ENCODE data around the gene ASIP. TPM values are rescaled to one million over a fixed set of nuclear protein-coding genes. Genes with fewer than 3 reads are reported as not detected.

Gene ASIP
- total RNA-seq, 1 donor from 2014 or later: not detected

DNA sequence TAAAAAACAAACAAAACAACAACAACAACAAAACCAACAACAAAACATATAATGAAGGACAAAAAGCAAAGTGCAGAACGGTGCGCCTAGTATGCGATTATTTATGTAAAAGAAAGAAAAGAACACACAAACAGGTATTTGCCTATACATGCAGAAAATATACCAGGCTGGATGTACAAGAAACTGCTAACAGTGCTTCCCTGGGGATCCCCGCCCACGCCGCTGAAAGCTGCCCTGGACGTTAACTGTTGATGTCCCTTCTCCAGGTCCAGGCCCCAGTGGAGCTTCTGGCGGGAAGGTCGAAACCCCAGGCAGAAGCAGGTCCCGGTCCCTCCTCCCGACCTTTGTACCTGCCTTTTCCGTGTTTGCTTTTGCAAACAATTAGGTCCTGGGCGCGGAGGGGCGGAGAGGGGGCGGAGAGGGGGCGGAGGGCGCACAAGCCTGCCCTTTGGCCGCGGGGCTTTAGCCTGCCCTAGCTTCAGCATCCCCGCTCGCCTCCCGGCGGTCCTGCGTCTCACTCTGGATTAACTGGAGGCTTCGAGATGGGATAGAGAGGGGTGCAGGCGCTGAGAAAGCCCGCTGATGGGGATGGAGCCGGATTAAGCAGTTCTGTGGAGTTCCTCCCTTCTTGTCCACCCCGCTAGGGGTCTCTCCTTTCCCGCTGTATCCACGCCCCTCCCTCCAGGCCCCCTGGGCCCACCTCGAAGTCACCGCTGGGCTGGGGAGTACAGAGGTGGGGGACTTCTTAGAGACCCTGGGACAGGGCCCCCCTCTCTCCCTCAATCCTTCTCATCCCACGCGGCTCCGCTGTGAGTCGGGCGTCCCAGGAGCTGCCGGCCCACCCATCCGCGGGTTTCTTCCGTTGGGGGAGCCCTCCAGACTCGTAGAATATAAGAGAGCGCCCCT is 70.1 kb downstream of the ASIP start:
- H3K4me1 Mint-ChIP-seq: peaks cover 17% of the 10 kb centered on the region
- H3K36me3 ChIP-seq: no peaks in the 10 kb centered on the region
- peak overlapping the region; percentile 91 for H2AFZ ChIP-seq (replicated peaks)
- DNase-seq (ENCODE audit: low spot score): peak; percentile 83
- H3K27me3 ChIP-seq: peaks cover 16% of the 10 kb centered on the region
- peak overlapping the region; percentile 49 for H3K4me3 ChIP-seq
- peaks cover 10% of the 10 kb centered on the region for H3K4me1 ChIP-seq
- H3F3A ChIP-seq (ENCODE audit: low read depth): peaks cover 22% of the 10 kb centered on the region
- peak overlapping the region; percentile 60 for H3K4me3 Mint-ChIP-seq
- no peak for TF ChIP-seq EZH2 (IDR thresholded peaks at IDR 0.05)
- peak; percentile 30 for TF ChIP-seq EZH2phosphoT487 (IDR thresholded peaks at IDR 0.05)
- TF ChIP-seq, protein P1, sequence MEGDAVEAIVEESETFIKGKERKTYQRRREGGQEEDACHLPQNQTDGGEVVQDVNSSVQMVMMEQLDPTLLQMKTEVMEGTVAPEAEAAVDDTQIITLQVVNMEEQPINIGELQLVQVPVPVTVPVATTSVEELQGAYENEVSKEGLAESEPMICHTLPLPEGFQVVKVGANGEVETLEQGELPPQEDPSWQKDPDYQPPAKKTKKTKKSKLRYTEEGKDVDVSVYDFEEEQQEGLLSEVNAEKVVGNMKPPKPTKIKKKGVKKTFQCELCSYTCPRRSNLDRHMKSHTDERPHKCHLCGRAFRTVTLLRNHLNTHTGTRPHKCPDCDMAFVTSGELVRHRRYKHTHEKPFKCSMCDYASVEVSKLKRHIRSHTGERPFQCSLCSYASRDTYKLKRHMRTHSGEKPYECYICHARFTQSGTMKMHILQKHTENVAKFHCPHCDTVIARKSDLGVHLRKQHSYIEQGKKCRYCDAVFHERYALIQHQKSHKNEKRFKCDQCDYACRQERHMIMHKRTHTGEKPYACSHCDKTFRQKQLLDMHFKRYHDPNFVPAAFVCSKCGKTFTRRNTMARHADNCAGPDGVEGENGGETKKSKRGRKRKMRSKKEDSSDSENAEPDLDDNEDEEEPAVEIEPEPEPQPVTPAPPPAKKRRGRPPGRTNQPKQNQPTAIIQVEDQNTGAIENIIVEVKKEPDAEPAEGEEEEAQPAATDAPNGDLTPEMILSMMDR (IDR thresholded peaks at IDR 0.05): peak; percentile 30
- no peak overlapping the region for H3K9ac ChIP-seq
- no peak overlapping the region for H3K27ac Mint-ChIP-seq
- H3K27me3 Mint-ChIP-seq (ENCODE audit: insufficient read depth, low read depth): peaks cover 15% of the 10 kb centered on the region
- no peaks in the 10 kb centered on the region for H3K9me3 Mint-ChIP-seq
- H3K9me3 ChIP-seq (ENCODE audit: low read depth): no peaks in the 10 kb centered on the region
- H3K4me2 ChIP-seq: peak overlapping the region; percentile 80
- H4K20me1 ChIP-seq (ENCODE audit: low read depth): peaks cover 3% of the 10 kb centered on the region
- no peaks in the 10 kb centered on the region for H3K79me2 ChIP-seq (ENCODE audit: low read depth)
- no peaks in the 10 kb centered on the region for H3K36me3 Mint-ChIP-seq
- no peak overlapping the region for H3K27ac ChIP-seq

DNA sequence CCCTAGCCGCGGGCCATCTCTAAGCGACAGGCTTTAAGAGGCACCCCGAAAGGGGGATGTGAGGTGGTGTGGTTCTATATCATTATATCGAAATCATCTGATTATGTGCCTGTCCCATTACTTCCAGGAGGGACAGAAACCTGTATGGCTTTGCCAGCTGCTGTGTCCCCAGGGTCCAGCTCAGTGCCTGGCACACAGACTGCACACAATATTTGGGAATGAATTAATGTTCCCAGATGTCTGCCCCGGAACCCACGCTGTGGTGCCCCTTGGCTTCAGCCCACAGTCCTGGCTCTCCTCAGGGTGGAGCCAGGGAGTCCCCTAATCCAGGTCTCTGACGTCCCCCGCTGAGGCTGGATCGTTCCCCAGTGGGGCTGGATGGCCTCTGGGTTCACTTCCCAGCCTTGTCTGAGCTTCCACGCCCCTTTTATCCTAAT is 70.8 kb downstream of the ASIP start:
- H3K9me3 ChIP-seq (ENCODE audit: low read depth): no peaks in the 10 kb centered on the region
- H3K4me1 Mint-ChIP-seq: peaks cover 17% of the 10 kb centered on the region
- H3K27me3 Mint-ChIP-seq (ENCODE audit: insufficient read depth, low read depth): peaks cover 15% of the 10 kb centered on the region
- H3K36me3 ChIP-seq: no peaks in the 10 kb centered on the region
- peak; percentile 32 for DNase-seq (ENCODE audit: low spot score)
- no peaks in the 10 kb centered on the region for H3K79me2 ChIP-seq (ENCODE audit: low read depth)
- no peaks in the 10 kb centered on the region for H3K9me3 Mint-ChIP-seq
- peak overlapping the region; percentile 91 for H2AFZ ChIP-seq (replicated peaks)
- H3F3A ChIP-seq (ENCODE audit: low read depth): peaks cover 22% of the 10 kb centered on the region
- H3K36me3 Mint-ChIP-seq: no peaks in the 10 kb centered on the region
- peaks cover 16% of the 10 kb centered on the region for H3K27me3 ChIP-seq
- H3K4me3 Mint-ChIP-seq: peak overlapping the region; percentile 72
- no peak overlapping the region for H3K27ac ChIP-seq
- peak overlapping the region; percentile 49 for H3K4me3 ChIP-seq
- no peak overlapping the region for H3K9ac ChIP-seq
- no peak overlapping the region for H3K27ac Mint-ChIP-seq
- H4K20me1 ChIP-seq (ENCODE audit: low read depth): peaks cover 3% of the 10 kb centered on the region
- TF ChIP-seq, protein P1 (IDR thresholded peaks at IDR 0.05): no peak
- TF ChIP-seq EZH2phosphoT487 (IDR thresholded peaks at IDR 0.05): peak; percentile 9
- H3K4me2 ChIP-seq: peak overlapping the region; percentile 80
- peaks cover 10% of the 10 kb centered on the region for H3K4me1 ChIP-seq

DNA sequence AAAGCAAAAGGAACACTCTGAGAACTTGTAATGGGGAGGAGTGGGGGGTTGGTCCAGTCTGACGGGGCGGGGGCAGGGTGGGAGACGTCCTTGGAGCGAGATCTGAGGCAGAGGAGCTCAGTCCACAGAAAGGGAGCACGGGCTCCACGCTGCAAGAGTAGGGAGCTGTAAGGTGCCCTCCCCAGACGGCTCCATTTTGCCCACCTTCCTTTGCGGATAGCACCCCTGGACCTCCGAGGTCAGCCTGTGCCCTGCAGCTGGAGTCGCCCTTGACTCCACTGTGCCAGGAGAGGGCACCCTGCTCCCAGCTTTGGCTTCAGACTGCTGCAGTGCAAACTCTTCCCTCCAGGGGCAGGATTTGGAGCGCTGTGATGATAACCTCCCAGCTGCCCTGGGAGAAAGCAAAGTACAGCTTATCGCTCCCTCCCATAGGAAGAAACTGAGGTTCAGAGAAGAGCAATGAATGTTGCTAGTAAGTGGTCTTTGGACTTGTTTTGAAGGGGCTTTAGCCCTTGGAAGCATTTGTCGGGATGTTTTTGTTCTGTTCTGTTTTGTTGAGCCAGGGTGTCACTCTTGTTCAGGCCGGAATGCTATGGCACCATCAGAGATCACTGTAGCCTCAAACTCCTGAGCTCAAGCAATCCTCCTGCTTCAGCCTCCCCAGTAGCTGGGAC is 71.5 kb downstream of the ASIP start:
- Histone ChIP-seq H3K4me2 (peak overlapping the region; percentile 80), H3K36me3 (no peaks in the 10 kb centered on the region), H3K4me3 (peak overlapping the region; percentile 49), H3K27me3 (peaks cover 16% of the 10 kb centered on the region), H3K79me2 (ENCODE audit: low read depth) (no peaks in the 10 kb centered on the region), H3K4me1 (peaks cover 10% of the 10 kb centered on the region), H3K9me3 (ENCODE audit: low read depth) (no peaks in the 10 kb centered on the region), H3F3A (ENCODE audit: low read depth) (peaks cover 22% of the 10 kb centered on the region), H3K27ac (no peak overlapping the region), H2AFZ (replicated peaks) (peak overlapping the region; percentile 97), H4K20me1 (ENCODE audit: low read depth) (peaks cover 3% of the 10 kb centered on the region), H3K9ac (no peak overlapping the region)
- Mint-ChIP-seq H3K4me1 (peaks cover 17% of the 10 kb centered on the region), H3K4me3 (peak overlapping the region; percentile 72), H3K27ac (no peak overlapping the region), H3K27me3 (ENCODE audit: insufficient read depth, low read depth) (peaks cover 15% of the 10 kb centered on the region), H3K36me3 (no peaks in the 10 kb centered on the region), H3K9me3 (no peaks in the 10 kb centered on the region)
- no peak for TF ChIP-seq EZH2 (IDR thresholded peaks at IDR 0.05)
- TF ChIP-seq, protein P1 (IDR thresholded peaks at IDR 0.05): peak; percentile 100
- peak; percentile 93 for DNase-seq (ENCODE audit: low spot score)

All from neural progenitor cell (in vitro differentiated cells).